SK-N-SH (cell line): ENCODE measurements around the gene SCD5.

Experiments
- CTCF ChIP-seq: fragments of 200-600 bp; sonication (generic); IDR thresholded peaks from 2 replicates; pipeline ENCODE4 v1.6.1; 2017; ENCODE audit warnings: antibody characterized with exemption, mild to moderate bottlenecking, moderate library complexity
- ELF1 ChIP-seq: IDR thresholded peaks from 2 replicates; pipeline ENCODE4 v1.4.0; 2012
- EP300 ChIP-seq, 2 experiments: IDR thresholded peaks; 2 replicates each; pipeline versions ENCODE4 v1.4.0 to v1.6.1; 2012; ENCODE audit warnings: borderline replicate concordance in 1 of 2, low read depth in 1 of 2, low read length in 1 of 2
- SIN3A ChIP-seq: IDR thresholded peaks from 2 replicates; pipeline ENCODE4 v1.6.1; 2012; ENCODE audit warnings: low read depth, mild to moderate bottlenecking, low read length, moderate library complexity, borderline replicate concordance

- TF ChIP-seq ELF1 (no peak), SIN3A (no peak), EP300 (IDR thresholded peaks at IDR 0.05; ENCODE audit: borderline replicate concordance in 1 of 2, low read depth in 1 of 2, low read length in 1 of 2) (no peak), CTCF (no peak)
These were observed 37.4 kb downstream of the SCD5 start for GRCh38 chr4:82761229-82761628.
